ENCODE data around the gene ACSS1. TPM values are rescaled to one million over a fixed set of nuclear protein-coding genes. Genes with fewer than 3 reads are reported as not detected.

ACSS1 gene
- total and polyA plus RNA-seq, 2 experiments from 2014 or later, result 1.3 to 4.1 TPM

DNA sequence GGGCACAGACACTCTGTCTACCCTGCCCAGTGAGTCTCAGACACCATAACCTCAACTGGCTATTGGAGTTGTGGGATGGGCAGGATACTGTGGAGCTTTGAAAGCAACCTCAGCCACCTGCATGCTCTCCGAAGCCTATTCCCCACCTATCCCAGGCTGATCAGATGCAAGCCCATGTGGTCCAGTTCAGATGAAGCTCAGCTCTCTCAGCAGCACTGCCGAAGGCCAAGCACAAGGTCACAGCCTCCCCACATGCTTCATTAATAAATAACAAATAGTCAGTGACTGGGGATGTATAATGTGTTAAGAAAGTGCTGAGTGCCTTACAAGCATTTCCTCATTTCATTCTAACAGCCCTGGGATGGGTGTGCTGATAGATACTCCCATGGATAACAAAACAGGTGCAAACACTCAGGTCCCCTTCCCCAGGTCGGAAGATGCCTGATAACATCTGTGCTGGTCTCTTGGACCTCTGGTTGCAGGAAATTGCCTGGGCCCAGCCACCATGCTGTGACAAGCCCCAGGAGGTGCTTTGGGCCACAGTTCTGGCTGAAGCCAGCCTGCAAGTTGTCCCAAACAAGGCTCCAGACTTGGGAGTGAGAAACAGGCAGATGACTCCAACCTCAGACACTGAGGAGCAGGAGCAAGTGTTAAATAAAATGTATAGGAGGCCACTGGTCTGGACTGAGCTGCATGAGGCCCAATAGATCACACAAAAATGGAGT is 3.7 kb downstream of the ACSS1 start:
- DNase-seq (ENCODE audit: low spot score) (no peak), ATAC-seq (no peak)
- no peaks in the 10 kb centered on the region for H4K20me1 ChIP-seq (replicated peaks; ENCODE audit: insufficient read depth)
- no peak overlapping the region for H3K4me3 ChIP-seq
- H3K27me3 ChIP-seq (ENCODE audit: insufficient read depth), result peaks cover 45% of the 10 kb centered on the region
- peaks cover 10% of the 10 kb centered on the region; the same call in 1 of the 3 replicates for H3K4me1 Mint-ChIP-seq
- H3K36me3 ChIP-seq (ENCODE audit: insufficient read depth), result no peaks in the 10 kb centered on the region
- H3F3A ChIP-seq (replicated peaks; ENCODE audit: low read depth), result no peaks in the 10 kb centered on the region
- no peak overlapping the region for H2AFZ ChIP-seq
- no peak overlapping the region for H3K27ac ChIP-seq (ENCODE audit: low read depth)
- TF ChIP-seq, protein P1, sequence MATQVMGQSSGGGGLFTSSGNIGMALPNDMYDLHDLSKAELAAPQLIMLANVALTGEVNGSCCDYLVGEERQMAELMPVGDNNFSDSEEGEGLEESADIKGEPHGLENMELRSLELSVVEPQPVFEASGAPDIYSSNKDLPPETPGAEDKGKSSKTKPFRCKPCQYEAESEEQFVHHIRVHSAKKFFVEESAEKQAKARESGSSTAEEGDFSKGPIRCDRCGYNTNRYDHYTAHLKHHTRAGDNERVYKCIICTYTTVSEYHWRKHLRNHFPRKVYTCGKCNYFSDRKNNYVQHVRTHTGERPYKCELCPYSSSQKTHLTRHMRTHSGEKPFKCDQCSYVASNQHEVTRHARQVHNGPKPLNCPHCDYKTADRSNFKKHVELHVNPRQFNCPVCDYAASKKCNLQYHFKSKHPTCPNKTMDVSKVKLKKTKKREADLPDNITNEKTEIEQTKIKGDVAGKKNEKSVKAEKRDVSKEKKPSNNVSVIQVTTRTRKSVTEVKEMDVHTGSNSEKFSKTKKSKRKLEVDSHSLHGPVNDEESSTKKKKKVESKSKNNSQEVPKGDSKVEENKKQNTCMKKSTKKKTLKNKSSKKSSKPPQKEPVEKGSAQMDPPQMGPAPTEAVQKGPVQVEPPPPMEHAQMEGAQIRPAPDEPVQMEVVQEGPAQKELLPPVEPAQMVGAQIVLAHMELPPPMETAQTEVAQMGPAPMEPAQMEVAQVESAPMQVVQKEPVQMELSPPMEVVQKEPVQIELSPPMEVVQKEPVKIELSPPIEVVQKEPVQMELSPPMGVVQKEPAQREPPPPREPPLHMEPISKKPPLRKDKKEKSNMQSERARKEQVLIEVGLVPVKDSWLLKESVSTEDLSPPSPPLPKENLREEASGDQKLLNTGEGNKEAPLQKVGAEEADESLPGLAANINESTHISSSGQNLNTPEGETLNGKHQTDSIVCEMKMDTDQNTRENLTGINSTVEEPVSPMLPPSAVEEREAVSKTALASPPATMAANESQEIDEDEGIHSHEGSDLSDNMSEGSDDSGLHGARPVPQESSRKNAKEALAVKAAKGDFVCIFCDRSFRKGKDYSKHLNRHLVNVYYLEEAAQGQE (IDR thresholded peaks at IDR 0.05; ENCODE audit: unreplicated experiment), result no peak
- TF ChIP-seq NANOG (IDR thresholded peaks at IDR 0.05; ENCODE audit: borderline replicate concordance) (no peak), POLR2AphosphoS5 (IDR thresholded peaks at IDR 0.05; ENCODE audit: low read depth) (no peak), EZH2phosphoT487 (IDR thresholded peaks at IDR 0.05; ENCODE audit: unreplicated experiment) (no peak), ZNF114 (CRISPR knock-in tag; IDR thresholded peaks at IDR 0.05) (no peak), STAT1 (IDR thresholded peaks at IDR 0.05; ENCODE audit: unreplicated experiment) (no peak), CREB1 (CRISPR knock-in tag; IDR thresholded peaks at IDR 0.05; ENCODE audit: low read depth) (no peak), ZNF331 (CRISPR knock-in tag; IDR thresholded peaks at IDR 0.05; ENCODE audit: low read depth) (no peak), JUNB (IDR thresholded peaks at IDR 0.05; ENCODE audit: unreplicated experiment) (no peak), EZH2 (IDR thresholded peaks at IDR 0.05; ENCODE audit: low read depth, unreplicated experiment) (no peak)
- TF ChIP-seq, protein P2, sequence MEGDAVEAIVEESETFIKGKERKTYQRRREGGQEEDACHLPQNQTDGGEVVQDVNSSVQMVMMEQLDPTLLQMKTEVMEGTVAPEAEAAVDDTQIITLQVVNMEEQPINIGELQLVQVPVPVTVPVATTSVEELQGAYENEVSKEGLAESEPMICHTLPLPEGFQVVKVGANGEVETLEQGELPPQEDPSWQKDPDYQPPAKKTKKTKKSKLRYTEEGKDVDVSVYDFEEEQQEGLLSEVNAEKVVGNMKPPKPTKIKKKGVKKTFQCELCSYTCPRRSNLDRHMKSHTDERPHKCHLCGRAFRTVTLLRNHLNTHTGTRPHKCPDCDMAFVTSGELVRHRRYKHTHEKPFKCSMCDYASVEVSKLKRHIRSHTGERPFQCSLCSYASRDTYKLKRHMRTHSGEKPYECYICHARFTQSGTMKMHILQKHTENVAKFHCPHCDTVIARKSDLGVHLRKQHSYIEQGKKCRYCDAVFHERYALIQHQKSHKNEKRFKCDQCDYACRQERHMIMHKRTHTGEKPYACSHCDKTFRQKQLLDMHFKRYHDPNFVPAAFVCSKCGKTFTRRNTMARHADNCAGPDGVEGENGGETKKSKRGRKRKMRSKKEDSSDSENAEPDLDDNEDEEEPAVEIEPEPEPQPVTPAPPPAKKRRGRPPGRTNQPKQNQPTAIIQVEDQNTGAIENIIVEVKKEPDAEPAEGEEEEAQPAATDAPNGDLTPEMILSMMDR (conservative IDR thresholded peaks at IDR 0.05; ENCODE audit: low read depth in 2 of 2), result no peak
- TF ChIP-seq, protein P3, sequence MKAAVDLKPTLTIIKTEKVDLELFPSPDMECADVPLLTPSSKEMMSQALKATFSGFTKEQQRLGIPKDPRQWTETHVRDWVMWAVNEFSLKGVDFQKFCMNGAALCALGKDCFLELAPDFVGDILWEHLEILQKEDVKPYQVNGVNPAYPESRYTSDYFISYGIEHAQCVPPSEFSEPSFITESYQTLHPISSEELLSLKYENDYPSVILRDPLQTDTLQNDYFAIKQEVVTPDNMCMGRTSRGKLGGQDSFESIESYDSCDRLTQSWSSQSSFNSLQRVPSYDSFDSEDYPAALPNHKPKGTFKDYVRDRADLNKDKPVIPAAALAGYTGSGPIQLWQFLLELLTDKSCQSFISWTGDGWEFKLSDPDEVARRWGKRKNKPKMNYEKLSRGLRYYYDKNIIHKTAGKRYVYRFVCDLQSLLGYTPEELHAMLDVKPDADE (IDR thresholded peaks at IDR 0.05), result no peak
- TF ChIP-seq, protein P4, sequence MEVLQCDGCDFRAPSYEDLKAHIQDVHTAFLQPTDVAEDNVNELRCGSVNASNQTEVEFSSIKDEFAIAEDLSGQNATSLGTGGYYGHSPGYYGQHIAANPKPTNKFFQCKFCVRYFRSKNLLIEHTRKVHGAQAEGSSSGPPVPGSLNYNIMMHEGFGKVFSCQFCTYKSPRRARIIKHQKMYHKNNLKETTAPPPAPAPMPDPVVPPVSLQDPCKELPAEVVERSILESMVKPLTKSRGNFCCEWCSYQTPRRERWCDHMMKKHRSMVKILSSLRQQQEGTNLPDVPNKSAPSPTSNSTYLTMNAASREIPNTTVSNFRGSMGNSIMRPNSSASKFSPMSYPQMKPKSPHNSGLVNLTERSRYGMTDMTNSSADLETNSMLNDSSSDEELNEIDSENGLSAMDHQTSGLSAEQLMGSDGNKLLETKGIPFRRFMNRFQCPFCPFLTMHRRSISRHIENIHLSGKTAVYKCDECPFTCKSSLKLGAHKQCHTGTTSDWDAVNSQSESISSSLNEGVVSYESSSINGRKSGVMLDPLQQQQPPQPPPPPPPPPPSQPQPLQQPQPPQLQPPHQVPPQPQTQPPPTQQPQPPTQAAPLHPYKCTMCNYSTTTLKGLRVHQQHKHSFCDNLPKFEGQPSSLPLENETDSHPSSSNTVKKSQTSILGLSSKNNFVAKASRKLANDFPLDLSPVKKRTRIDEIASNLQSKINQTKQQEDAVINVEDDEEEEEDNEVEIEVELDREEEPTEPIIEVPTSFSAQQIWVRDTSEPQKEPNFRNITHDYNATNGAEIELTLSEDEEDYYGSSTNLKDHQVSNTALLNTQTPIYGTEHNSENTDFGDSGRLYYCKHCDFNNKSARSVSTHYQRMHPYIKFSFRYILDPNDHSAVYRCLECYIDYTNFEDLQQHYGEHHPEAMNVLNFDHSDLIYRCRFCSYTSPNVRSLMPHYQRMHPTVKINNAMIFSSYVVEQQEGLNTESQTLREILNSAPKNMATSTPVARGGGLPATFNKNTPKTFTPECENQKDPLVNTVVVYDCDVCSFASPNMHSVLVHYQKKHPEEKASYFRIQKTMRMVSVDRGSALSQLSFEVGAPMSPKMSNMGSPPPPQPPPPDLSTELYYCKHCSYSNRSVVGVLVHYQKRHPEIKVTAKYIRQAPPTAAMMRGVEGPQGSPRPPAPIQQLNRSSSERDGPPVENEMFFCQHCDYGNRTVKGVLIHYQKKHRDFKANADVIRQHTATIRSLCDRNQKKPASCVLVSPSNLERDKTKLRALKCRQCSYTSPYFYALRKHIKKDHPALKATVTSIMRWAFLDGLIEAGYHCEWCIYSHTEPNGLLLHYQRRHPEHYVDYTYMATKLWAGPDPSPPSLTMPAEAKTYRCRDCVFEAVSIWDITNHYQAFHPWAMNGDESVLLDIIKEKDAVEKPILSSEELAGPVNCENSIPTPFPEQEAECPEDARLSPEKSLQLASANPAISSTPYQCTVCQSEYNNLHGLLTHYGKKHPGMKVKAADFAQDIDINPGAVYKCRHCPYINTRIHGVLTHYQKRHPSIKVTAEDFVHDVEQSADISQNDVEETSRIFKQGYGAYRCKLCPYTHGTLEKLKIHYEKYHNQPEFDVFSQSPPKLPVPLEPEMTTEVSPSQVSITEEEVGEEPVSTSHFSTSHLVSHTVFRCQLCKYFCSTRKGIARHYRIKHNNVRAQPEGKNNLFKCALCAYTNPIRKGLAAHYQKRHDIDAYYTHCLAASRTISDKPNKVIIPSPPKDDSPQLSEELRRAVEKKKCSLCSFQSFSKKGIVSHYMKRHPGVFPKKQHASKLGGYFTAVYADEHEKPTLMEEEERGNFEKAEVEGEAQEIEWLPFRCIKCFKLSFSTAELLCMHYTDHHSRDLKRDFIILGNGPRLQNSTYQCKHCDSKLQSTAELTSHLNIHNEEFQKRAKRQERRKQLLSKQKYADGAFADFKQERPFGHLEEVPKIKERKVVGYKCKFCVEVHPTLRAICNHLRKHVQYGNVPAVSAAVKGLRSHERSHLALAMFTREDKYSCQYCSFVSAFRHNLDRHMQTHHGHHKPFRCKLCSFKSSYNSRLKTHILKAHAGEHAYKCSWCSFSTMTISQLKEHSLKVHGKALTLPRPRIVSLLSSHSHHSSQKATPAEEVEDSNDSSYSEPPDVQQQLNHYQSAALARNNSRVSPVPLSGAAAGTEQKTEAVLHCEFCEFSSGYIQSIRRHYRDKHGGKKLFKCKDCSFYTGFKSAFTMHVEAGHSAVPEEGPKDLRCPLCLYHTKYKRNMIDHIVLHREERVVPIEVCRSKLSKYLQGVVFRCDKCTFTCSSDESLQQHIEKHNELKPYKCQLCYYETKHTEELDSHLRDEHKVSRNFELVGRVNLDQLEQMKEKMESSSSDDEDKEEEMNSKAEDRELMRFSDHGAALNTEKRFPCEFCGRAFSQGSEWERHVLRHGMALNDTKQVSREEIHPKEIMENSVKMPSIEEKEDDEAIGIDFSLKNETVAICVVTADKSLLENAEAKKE (CRISPR knock-in tag; IDR thresholded peaks at IDR 0.05), result no peak
- H3K9me3 Mint-ChIP-seq, result no peaks in the 10 kb centered on the region
- peaks cover 12% of the 10 kb centered on the region; the same call in 1 of the 2 replicates for H3K4me1 ChIP-seq (ENCODE audit: insufficient read depth)
- no peak overlapping the region for H3K4me2 ChIP-seq
- H3K9me2 ChIP-seq (ENCODE audit: insufficient read depth), result no peaks in the 10 kb centered on the region; the same call in 1 of the 2 replicates
- H3K4me3 Mint-ChIP-seq, result no peak overlapping the region
- H3K27ac Mint-ChIP-seq, result no peak overlapping the region
- H3K79me2 ChIP-seq (replicated peaks; ENCODE audit: insufficient read depth), result no peaks in the 10 kb centered on the region
- peaks cover 43% of the 10 kb centered on the region for H3K27me3 Mint-ChIP-seq (ENCODE audit: insufficient read depth, low read depth, poor library complexity)
- no peaks in the 10 kb centered on the region for H3K36me3 Mint-ChIP-seq (ENCODE audit: low read depth)
